OCI-LY3 (cell line): ENCODE results near the gene DENND1A.
A peak's percentile ranks its signal among the peaks of the same experiment; 100 is the strongest.

Experiments
- H2AFZ ChIP-seq: fragments of 200-600, 300-600 bp; shearing (Covaris generic); 2 replicates; pipeline ENCODE4 v1.6.0; 2014; ENCODE audit warnings: antibody characterized with exemption, low read depth, low read length
- H3K27ac ChIP-seq: fragments of 200-600, 300-600 bp; sonication (generic); 2 replicates; pipeline ENCODE4 v1.5.1; 2014; ENCODE audit warnings: mild to moderate bottlenecking, low read length, moderate library complexity, mixed read lengths
- H3K27me3 ChIP-seq: fragments of 200-600, 300-600 bp; sonication (generic); 2 replicates; pipeline ENCODE4 v1.6.1; 2014; ENCODE audit warnings: low read depth, low read length, mixed read lengths
- H3K36me3 ChIP-seq: fragments of 200-600, 300-600 bp; sonication (generic); replicated peaks from 2 replicates; pipeline ENCODE3; 2014; ENCODE audit warnings: low read depth, low read length, mixed read lengths
- H3K4me1 ChIP-seq: fragments of 300-600, 200-600 bp; sonication (generic); 2 replicates; pipeline ENCODE4 v1.6.1; 2014; ENCODE audit warnings: low read length, mixed read lengths
- H3K4me2 ChIP-seq: fragments of 200-600, 300-600 bp; sonication (generic); 2 replicates; pipeline ENCODE4 v1.6.1; 2014; ENCODE audit warnings: low read length, mixed read lengths
- H3K4me3 ChIP-seq: fragments of 300-600, 200-600 bp; sonication (generic); 2 replicates; pipeline ENCODE4 v1.5.1; 2014; ENCODE audit warnings: antibody characterized with exemption, mild to moderate bottlenecking, low read length, moderate library complexity
- H3K79me2 ChIP-seq: fragments of 300-600, 200-600 bp; shearing (Covaris generic); 2 replicates; pipeline ENCODE4 v1.6.1; 2014; ENCODE audit warnings: mild to moderate bottlenecking, low read length, mixed read lengths
- H3K9ac ChIP-seq: fragments of 300-600, 200-600 bp; shearing (Covaris generic); 2 replicates; pipeline ENCODE4 v1.6.0; 2014; ENCODE audit warnings: mild to moderate bottlenecking, low read length, moderate library complexity
- H3K9me3 ChIP-seq: fragments of 200-600, 300-600 bp; shearing (Covaris generic); 2 replicates; pipeline ENCODE4 v1.6.1; 2014; ENCODE audit warnings: low read length, mixed read lengths; ENCODE audit not compliant: insufficient read depth
- H4K20me1 ChIP-seq: fragments of 200-600, 300-600 bp; sonication (generic); 2 replicates; pipeline ENCODE4 v1.6.1; 2016; ENCODE audit warnings: low read length, mixed read lengths; ENCODE audit not compliant: insufficient read depth
- EZH2phosphoT487 ChIP-seq: fragments of 200-600 bp; shearing (Covaris generic); IDR thresholded peaks from 2 replicates; pipeline ENCODE4 v1.6.1; 2018; ENCODE audit warnings: antibody characterized with exemption, mixed run types, low read depth
- TF ChIP-seq, protein P1 (sequence below): fragments of 200-600, 300-600 bp; sonication (generic); IDR thresholded peaks from 2 replicates; pipeline ENCODE4 v1.5.1; 2014; ENCODE audit warnings: antibody characterized with exemption, low read length, low read depth

Gene DENND1A

GRCh38 chr9:123872710-123873109, 57.2 kb downstream of the DENND1A start:
- Histone ChIP-seq H3K4me1 (peaks cover 6% of the 10 kb centered on the region), H3K27ac (no peak overlapping the region), H3K9ac (no peak overlapping the region), H3K27me3 (no peaks in the 10 kb centered on the region), H3K79me2 (peaks cover 20% of the 10 kb centered on the region), H3K36me3 (peaks cover 23% of the 10 kb centered on the region), H2AFZ (no peak overlapping the region), H3K4me2 (no peak overlapping the region), H3K9me3 (no peaks in the 10 kb centered on the region), H3K4me3 (no peak overlapping the region), H4K20me1 (peaks cover 62% of the 10 kb centered on the region)
- TF ChIP-seq, protein P1, sequence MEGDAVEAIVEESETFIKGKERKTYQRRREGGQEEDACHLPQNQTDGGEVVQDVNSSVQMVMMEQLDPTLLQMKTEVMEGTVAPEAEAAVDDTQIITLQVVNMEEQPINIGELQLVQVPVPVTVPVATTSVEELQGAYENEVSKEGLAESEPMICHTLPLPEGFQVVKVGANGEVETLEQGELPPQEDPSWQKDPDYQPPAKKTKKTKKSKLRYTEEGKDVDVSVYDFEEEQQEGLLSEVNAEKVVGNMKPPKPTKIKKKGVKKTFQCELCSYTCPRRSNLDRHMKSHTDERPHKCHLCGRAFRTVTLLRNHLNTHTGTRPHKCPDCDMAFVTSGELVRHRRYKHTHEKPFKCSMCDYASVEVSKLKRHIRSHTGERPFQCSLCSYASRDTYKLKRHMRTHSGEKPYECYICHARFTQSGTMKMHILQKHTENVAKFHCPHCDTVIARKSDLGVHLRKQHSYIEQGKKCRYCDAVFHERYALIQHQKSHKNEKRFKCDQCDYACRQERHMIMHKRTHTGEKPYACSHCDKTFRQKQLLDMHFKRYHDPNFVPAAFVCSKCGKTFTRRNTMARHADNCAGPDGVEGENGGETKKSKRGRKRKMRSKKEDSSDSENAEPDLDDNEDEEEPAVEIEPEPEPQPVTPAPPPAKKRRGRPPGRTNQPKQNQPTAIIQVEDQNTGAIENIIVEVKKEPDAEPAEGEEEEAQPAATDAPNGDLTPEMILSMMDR: no peak
- no peak for TF ChIP-seq EZH2phosphoT487

DNA sequence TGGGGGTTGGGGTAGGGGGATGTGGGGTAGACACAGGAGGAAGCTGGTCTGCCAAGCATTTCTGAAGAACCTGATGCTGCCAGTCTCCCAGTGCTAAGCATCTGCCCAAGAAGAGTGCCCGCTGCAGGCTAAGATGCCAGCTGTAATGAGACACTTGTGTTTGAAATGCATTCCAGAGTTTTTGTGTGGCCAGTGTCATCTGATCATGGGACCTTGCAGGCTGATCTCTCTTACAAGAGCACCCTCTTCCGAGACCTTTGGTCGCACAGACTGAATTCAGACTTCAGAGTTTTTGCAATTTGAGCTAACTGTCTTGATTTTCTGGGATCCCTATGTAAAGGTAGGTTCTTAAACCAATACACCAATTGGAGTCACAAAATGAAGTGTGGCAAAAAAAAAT, 58.1 kb downstream of the DENND1A start:
- peaks cover 71% of the 10 kb centered on the region for H4K20me1 ChIP-seq
- H3K27me3 ChIP-seq: no peaks in the 10 kb centered on the region
- H3K4me3 ChIP-seq: no peak overlapping the region
- TF ChIP-seq, protein P1: no peak
- TF ChIP-seq EZH2phosphoT487: no peak
- peaks cover 20% of the 10 kb centered on the region for H3K79me2 ChIP-seq
- no peak overlapping the region for H3K27ac ChIP-seq
- H3K4me1 ChIP-seq: peaks cover 15% of the 10 kb centered on the region
- H3K9me3 ChIP-seq: no peaks in the 10 kb centered on the region
- H3K36me3 ChIP-seq: peaks cover 19% of the 10 kb centered on the region
- H3K9ac ChIP-seq: no peak overlapping the region
- H3K4me2 ChIP-seq: no peak overlapping the region
- H2AFZ ChIP-seq: no peak overlapping the region

- H3K9ac ChIP-seq: no peak overlapping the region
- H3K79me2 ChIP-seq: peaks cover 37% of the 10 kb centered on the region
- H3K27ac ChIP-seq: no peak overlapping the region
- no peaks in the 10 kb centered on the region for H3K9me3 ChIP-seq
- no peak overlapping the region for H3K4me2 ChIP-seq
- no peaks in the 10 kb centered on the region for H3K27me3 ChIP-seq
- no peak overlapping the region for H2AFZ ChIP-seq
- no peak overlapping the region for H3K4me3 ChIP-seq
- TF ChIP-seq EZH2phosphoT487: no peak
- TF ChIP-seq, protein P1: no peak
- H4K20me1 ChIP-seq: peaks cover 69% of the 10 kb centered on the region
- no peaks in the 10 kb centered on the region for H3K36me3 ChIP-seq
- peaks cover 31% of the 10 kb centered on the region for H3K4me1 ChIP-seq
Measured at GRCh38 chr9:123868002-123868401, 61.9 kb downstream of the DENND1A start.

DNA sequence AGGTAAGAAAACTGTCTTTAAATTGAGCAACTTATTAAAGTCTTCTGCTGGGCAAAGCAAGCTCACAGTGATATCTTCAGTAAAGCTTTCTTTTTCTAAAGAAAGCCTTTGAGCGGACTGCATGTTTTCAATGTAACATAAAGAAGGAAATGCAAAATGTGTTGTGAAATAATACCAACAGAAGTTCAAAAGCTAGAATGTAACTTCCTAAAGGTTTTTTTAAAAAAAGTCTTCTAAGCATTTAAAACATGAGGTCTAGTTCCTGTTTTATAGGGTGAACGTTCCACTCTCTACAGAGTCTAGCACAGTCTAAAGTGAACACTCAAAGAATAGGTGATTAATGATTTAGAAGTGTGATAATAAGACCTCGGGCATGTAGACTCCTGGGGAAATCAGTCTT, 62.9 kb downstream of the DENND1A start:
- Histone ChIP-seq H3K9ac (no peak overlapping the region), H3K4me1 (peaks cover 31% of the 10 kb centered on the region), H3K27me3 (no peaks in the 10 kb centered on the region), H3K27ac (0 out of 2 replicates have a peak overlapping the region, but pooled peaks have one; percentile 5), H2AFZ (no peak overlapping the region), H3K4me3 (no peak overlapping the region), H4K20me1 (peaks cover 69% of the 10 kb centered on the region), H3K4me2 (peak overlapping the region; percentile 23), H3K9me3 (no peaks in the 10 kb centered on the region), H3K36me3 (no peaks in the 10 kb centered on the region), H3K79me2 (peaks cover 40% of the 10 kb centered on the region)
- TF ChIP-seq, protein P1: no peak
- TF ChIP-seq EZH2phosphoT487: no peak
